Suprapubic skin (tissue), 4 donors: ENCODE data around the gene KDM4B. TPM values are rescaled to one million over a fixed set of nuclear protein-coding genes. Genes with fewer than 3 reads are reported as not detected.

Experiments used
- DNase-seq, 2 donors: peaks; one replicate each; pipeline ENCODE4 v3.0.0-alpha.2; 2019; ENCODE audit warnings: low spot score in 2 of 2
- H3K27ac ChIP-seq: fragments of 200-600 bp; sonication (generic); one replicate; pipeline ENCODE4 v1.5.1; 2019
- H3K27me3 ChIP-seq: fragments of 200-600 bp; sonication (generic); one replicate; pipeline ENCODE4 v1.5.1; 2019
- H3K36me3 ChIP-seq: fragments of 200-600 bp; sonication (generic); one replicate; pipeline ENCODE4 v1.5.1; 2019
- H3K4me1 ChIP-seq: fragments of 200-600 bp; sonication (generic); one replicate; pipeline ENCODE4 v1.5.1; 2019
- H3K4me3 ChIP-seq: fragments of 200-600 bp; sonication (generic); one replicate; pipeline ENCODE4 v1.5.1; 2019; ENCODE audit warnings: mild to moderate bottlenecking
- H3K9me3 ChIP-seq: fragments of 200-600 bp; sonication (generic); one replicate; pipeline ENCODE4 v1.5.1; 2019
- CTCF ChIP-seq, 2 donors: fragments of 200-600 bp in 1 of 2; fragments of 450-650 bp in 1 of 2; sonication (generic) in 1 of 2; IDR thresholded peaks; one replicate each; pipeline ENCODE4 v1.5.1; 2016 to 2019; ENCODE audit warnings: antibody characterized with exemption in 2 of 2, mild to moderate bottlenecking in 1 of 2, moderate library complexity in 1 of 2
- EP300 ChIP-seq: sonication (generic); formaldehyde crosslinking; IDR thresholded peaks from one replicate; pipeline ENCODE4 v1.6.1; 2017; ENCODE audit warnings: antibody characterized with exemption
- POLR2A ChIP-seq, 2 donors: fragments of 450-650 bp; IDR thresholded peaks; one replicate each; pipeline ENCODE4 v1.6.1; 2017; ENCODE audit warnings: antibody characterized with exemption in 2 of 2, mild to moderate bottlenecking in 2 of 2, moderate library complexity in 2 of 2
- POLR2AphosphoS5 ChIP-seq, 3 donors: sonication (generic); formaldehyde crosslinking; IDR thresholded peaks; one replicate each; pipeline ENCODE4 v1.6.1; 2017; ENCODE audit warnings: antibody characterized with exemption in 3 of 3
- WGBS: methylation state at CpG from one replicate; pipeline ENCODE4 v1.1.5; 2018; 5-methylcytosine and 5-hydroxymethylcytosine counted together
- total RNA-seq, 4 donors: library from RNA; depleted of rRNA; stranded (reverse); fragments of >200 nt; gene quantifications; one replicate each; pipeline ENCODE4 v1.1.0, GENCODE V29; 2016

Gene KDM4B
- total RNA-seq, 4 donors from 2014 or later, result 34.2 to 82.7 (median 48.7) TPM

GRCh38 chr19:5064896-5065295 lies 96.0 kb downstream of the KDM4B start:
- Histone ChIP-seq H3K27me3 (no peaks in the 10 kb centered on the region), H3K36me3 (peaks cover 39% of the 10 kb centered on the region), H3K9me3 (no peaks in the 10 kb centered on the region), H3K4me1 (peaks cover 19% of the 10 kb centered on the region), H3K27ac (no peak overlapping the region), H3K4me3 (no peak overlapping the region)
- 85% methylated on average over 6 of the region's 19 CpGs for WGBS
- DNase-seq, result no peak
- TF ChIP-seq CTCF (IDR thresholded peaks at IDR 0.05), result no peak
- TF ChIP-seq POLR2AphosphoS5 (IDR thresholded peaks at IDR 0.05), result no peak
- no peak for TF ChIP-seq POLR2A (IDR thresholded peaks at IDR 0.05)
- TF ChIP-seq EP300, result no peak

GRCh38 chr19:5065663-5066093 lies 96.8 kb downstream of the KDM4B start:
- WGBS, result 89% methylated on average over 8 of the region's 24 CpGs
- Histone ChIP-seq H3K36me3 (peaks cover 43% of the 10 kb centered on the region), H3K27me3 (no peaks in the 10 kb centered on the region), H3K4me3 (no peak overlapping the region), H3K27ac (no peak overlapping the region), H3K4me1 (peaks cover 11% of the 10 kb centered on the region), H3K9me3 (no peaks in the 10 kb centered on the region)
- TF ChIP-seq CTCF (IDR thresholded peaks at IDR 0.05), result no peak
- TF ChIP-seq POLR2AphosphoS5 (IDR thresholded peaks at IDR 0.05), result no peak
- no peak for TF ChIP-seq POLR2A (IDR thresholded peaks at IDR 0.05)
- no peak for TF ChIP-seq EP300
- no peak for DNase-seq

- Histone ChIP-seq H3K27me3 (no peaks in the 10 kb centered on the region), H3K36me3 (peaks cover 51% of the 10 kb centered on the region), H3K9me3 (no peaks in the 10 kb centered on the region), H3K4me3 (no peak overlapping the region), H3K27ac (no peak overlapping the region), H3K4me1 (peaks cover under 1% of the 10 kb centered on the region)
- TF ChIP-seq EP300 (no peak), POLR2AphosphoS5 (IDR thresholded peaks at IDR 0.05) (no peak), CTCF (IDR thresholded peaks at IDR 0.05) (no peak), POLR2A (IDR thresholded peaks at IDR 0.05) (no peak)
- no peak for DNase-seq
- WGBS, result 74% methylated on average over 7 of the region's 14 CpGs
These were observed 97.9 kb downstream of the KDM4B start for GRCh38 chr19:5066768-5067167.

GRCh38 chr19:5067678-5068077 lies 98.8 kb downstream of the KDM4B start:
- no peaks in the 10 kb centered on the region for H3K9me3 ChIP-seq
- H3K4me3 ChIP-seq, result no peak overlapping the region
- DNase-seq, result no peak
- TF ChIP-seq CTCF (IDR thresholded peaks at IDR 0.05) (no peak), POLR2AphosphoS5 (IDR thresholded peaks at IDR 0.05) (no peak), POLR2A (IDR thresholded peaks at IDR 0.05) (no peak), EP300 (no peak)
- peaks cover 45% of the 10 kb centered on the region for H3K36me3 ChIP-seq
- no peaks in the 10 kb centered on the region for H3K27me3 ChIP-seq
- H3K27ac ChIP-seq, result no peak overlapping the region
- WGBS, result 82% methylated on average over 12 of the region's 12 CpGs
- H3K4me1 ChIP-seq, result no peaks in the 10 kb centered on the region

- no peaks in the 10 kb centered on the region for H3K9me3 ChIP-seq
- peaks cover 46% of the 10 kb centered on the region for H3K36me3 ChIP-seq
- no peak for DNase-seq
- TF ChIP-seq POLR2AphosphoS5 (IDR thresholded peaks at IDR 0.05), result no peak
- no peak for TF ChIP-seq CTCF (IDR thresholded peaks at IDR 0.05)
- no peak for TF ChIP-seq EP300
- no peak for TF ChIP-seq POLR2A (IDR thresholded peaks at IDR 0.05)
- no peak overlapping the region for H3K4me3 ChIP-seq
- H3K27me3 ChIP-seq, result no peaks in the 10 kb centered on the region
- H3K27ac ChIP-seq, result no peak overlapping the region
- no peaks in the 10 kb centered on the region for H3K4me1 ChIP-seq
- 84% methylated on average over 38 of the region's 39 CpGs for WGBS
These were observed 99.5 kb downstream of the KDM4B start for GRCh38 chr19:5068233-5069072.
